Endothelial cell of umbilical vein (primary cell): ENCODE data around the gene DGAT2. TPM values are rescaled to one million over a fixed set of nuclear protein-coding genes. Genes with fewer than 3 reads are reported as not detected.

Experiments used
- BruUV-seq: library from RNA; stranded (reverse); fragments of 400-500 nt; replicated peaks from 2 replicates; lab custom pipeline; 2021; lab: Mats Ljungman, UMichigan
- CTCF ChIA-PET: fragments of 300-600, 350-600 bp; sonication (Branson Sonifier 250); formaldehyde crosslinking; loops from one replicate; lab custom pipeline; 2021; ENCODE audit warnings: antibody characterized with exemption, inconsistent platforms; lab: Charles Lee
- POLR2A ChIA-PET: fragments of 300-600, 350-600 bp; sonication (Branson Sonifier 250); formaldehyde crosslinking; loops from one replicate; lab custom pipeline; 2021; ENCODE audit warnings: antibody characterized with exemption, inconsistent platforms; lab: Charles Lee
- DNase-seq: peaks from one replicate; pipeline ENCODE4 v3.0.0-alpha.2; 2011; ENCODE audit warnings: low read depth, low spot score
- FAIRE-seq: peaks from 2 replicates; lab custom pipeline; 2011; peaks lifted over from hg19 to GRCh38; lab: Jason Lieb, UNC
- H2AFZ ChIP-seq: 2 replicates; pipeline ENCODE4 v1.6.0; 2012; ENCODE audit warnings: low read depth, low read length, control low read depth, inconsistent platforms
- H3K27ac ChIP-seq: 2 replicates; pipeline ENCODE4 v1.5.1; 2011; ENCODE audit warnings: low read depth, mild to moderate bottlenecking, control low read depth, low read length, moderate library complexity; ENCODE audit not compliant: insufficient read depth
- H3K27me3 ChIP-seq, 2 experiments: 2 replicates each; pipeline versions ENCODE4 v1.6.0 to v1.6.1; 2011; ENCODE audit warnings: low read length in 2 of 2, mixed read lengths in 1 of 2; ENCODE audit not compliant: control insufficient read depth in 2 of 2, insufficient read depth in 2 of 2
- H3K36me3 ChIP-seq, 2 experiments: 2 replicates in 1 of 2; 3 replicates in 1 of 2; pipeline ENCODE4 v1.5.1; 2011; ENCODE audit warnings: low read length in 2 of 2, mild to moderate bottlenecking in 1 of 2, moderate library complexity in 1 of 2; ENCODE audit not compliant: control insufficient read depth in 2 of 2, insufficient read depth in 2 of 2; ENCODE audit errors: extremely low read depth in 1 of 2
- H3K4me1 ChIP-seq: 3 replicates; pipeline ENCODE4 v1.5.1; 2011; ENCODE audit warnings: mild to moderate bottlenecking, low read length; ENCODE audit not compliant: control insufficient read depth, insufficient read depth; ENCODE audit errors: extremely low read depth
- H3K4me2 ChIP-seq: 2 replicates; pipeline ENCODE4 v1.6.1; 2011; ENCODE audit warnings: low read length, control low read depth, mixed read lengths; ENCODE audit not compliant: insufficient read depth
- H3K4me3 ChIP-seq, 3 experiments: fragments of 200-600 bp in 1 of 3; sonication (generic), shearing (Covaris generic) in 1 of 3; replicated peaks in 1 of 3; 2 replicates each; pipeline ENCODE4 v1.5.1; 2011 to 2016; ENCODE audit warnings: control low read depth in 3 of 3, low read length in 3 of 3, mild to moderate bottlenecking in 2 of 3, inconsistent platforms in 1 of 3, low read depth in 1 of 3, moderate library complexity in 1 of 3; ENCODE audit not compliant: insufficient read depth in 1 of 3
- H3K79me2 ChIP-seq: 2 replicates; pipeline ENCODE4 v1.6.0; 2012; ENCODE audit warnings: low read length, inconsistent platforms; ENCODE audit not compliant: control insufficient read depth, insufficient read depth
- H3K9ac ChIP-seq: replicated peaks from 2 replicates; pipeline ENCODE3; 2011; ENCODE audit warnings: low read length, control low read depth; ENCODE audit not compliant: insufficient read depth; ENCODE audit errors: extremely low read depth
- H3K9me1 ChIP-seq: replicated peaks from 3 replicates; pipeline ENCODE4 v1.6.0; 2011; ENCODE audit warnings: mild to moderate bottlenecking, low read length; ENCODE audit not compliant: control insufficient read depth, insufficient read depth; ENCODE audit errors: extremely low read depth
- H3K9me3 ChIP-seq: replicated peaks from 2 replicates; pipeline ENCODE4 v1.5.1; 2012; ENCODE audit warnings: low read length, inconsistent platforms; ENCODE audit not compliant: control insufficient read depth, insufficient read depth
- H4K20me1 ChIP-seq: replicated peaks from 2 replicates; pipeline ENCODE3; 2011; ENCODE audit warnings: mild to moderate bottlenecking, low read length; ENCODE audit not compliant: control insufficient read depth, insufficient read depth; ENCODE audit errors: extremely low read depth
- CTCF ChIP-seq, 2 donors: IDR thresholded peaks; 1 replicate in 1 of 2; 2 replicates in 1 of 2; pipeline ENCODE4 v1.5.1; 2011; ENCODE audit warnings: low read length in 2 of 2, mild to moderate bottlenecking in 2 of 2, moderate library complexity in 2 of 2, control low read depth in 1 of 2, inconsistent platforms in 1 of 2, low read depth in 1 of 2; ENCODE audit not compliant: insufficient read depth in 1 of 2; ENCODE audit errors: extremely low read depth in 1 of 2
- EZH2 ChIP-seq: IDR thresholded peaks from 2 replicates; pipeline ENCODE4 v1.6.1; 2012; ENCODE audit warnings: borderline replicate concordance, low read depth, mild to moderate bottlenecking, moderate library complexity, low read length, inconsistent platforms; ENCODE audit not compliant: severe bottlenecking
- FOS ChIP-seq: IDR thresholded peaks from 2 replicates; pipeline ENCODE4 v1.6.1; 2011; ENCODE audit warnings: mild to moderate bottlenecking, low read length, moderate library complexity, borderline replicate concordance; ENCODE audit not compliant: insufficient read depth
- GATA2 ChIP-seq: IDR thresholded peaks from 2 replicates; pipeline ENCODE4 v1.7.0; 2011; ENCODE audit warnings: low read depth, mild to moderate bottlenecking, moderate library complexity, mixed read lengths, low read length; ENCODE audit not compliant: insufficient read length, insufficient read depth
- JUN ChIP-seq: IDR thresholded peaks from 2 replicates; pipeline ENCODE4 v1.6.1; 2011; ENCODE audit warnings: borderline replicate concordance, low read depth; ENCODE audit not compliant: insufficient read length, insufficient read depth
- MAX ChIP-seq: IDR thresholded peaks from 2 replicates; pipeline ENCODE4 v1.6.1; 2011; ENCODE audit not compliant: insufficient read depth, insufficient read length
- MYC ChIP-seq: IDR thresholded peaks from one replicate; pipeline ENCODE4 v1.6.1; 2011; ENCODE audit warnings: mild to moderate bottlenecking, low read depth, low read length
- POLR2A ChIP-seq: IDR thresholded peaks from 2 replicates; pipeline ENCODE4 v1.6.1; 2012; ENCODE audit warnings: low read depth, mild to moderate bottlenecking, control low read depth, low read length
- POLR2AphosphoS5 ChIP-seq: IDR thresholded peaks from 2 replicates; pipeline ENCODE4 v1.6.1; 2012; ENCODE audit warnings: low read depth, mild to moderate bottlenecking, control low read depth, low read length, moderate library complexity; ENCODE audit not compliant: insufficient read depth
- dilution Hi-C: fragments of 300-500 bp; cut with MboI; formaldehyde crosslinking; loops from one replicate; pipeline ENCODE4 v1.15.0; 2019; ENCODE audit warnings: low sequenced_read_pairs; ENCODE audit not compliant: extremely low pct_ligation_motif_present
- intact Hi-C: fragments of 100-400 bp; cut with micrococcal nuclease; formaldehyde crosslinking; loops from one replicate; pipeline ENCODE4 v1.10.0; 2022
- polyA plus RNA-seq, 4 experiments: library from polyadenylated mRNA; depleted of rRNA in 3 of 4; stranded (reverse) in 3 of 4; unstranded in 1 of 4; fragments of >200 nt; gene quantifications; 2 replicates each; pipeline versions ENCODE4 v1.2.1 to v1.2.3, GENCODE V29; 2011 to 2012; ENCODE audit warnings: missing spikeins in 1 of 4
- total RNA-seq: library from RNA; stranded (reverse); gene quantifications from 2 replicates; pipeline ENCODE4 v1.2.3, GENCODE V29; 2021

DGAT2 gene
- total and polyA plus RNA-seq, 2 donors (not counting 3 experiments of a cell fraction or from before 2014, with no cell fraction given): 0.55 to 0.79 TPM

DNA sequence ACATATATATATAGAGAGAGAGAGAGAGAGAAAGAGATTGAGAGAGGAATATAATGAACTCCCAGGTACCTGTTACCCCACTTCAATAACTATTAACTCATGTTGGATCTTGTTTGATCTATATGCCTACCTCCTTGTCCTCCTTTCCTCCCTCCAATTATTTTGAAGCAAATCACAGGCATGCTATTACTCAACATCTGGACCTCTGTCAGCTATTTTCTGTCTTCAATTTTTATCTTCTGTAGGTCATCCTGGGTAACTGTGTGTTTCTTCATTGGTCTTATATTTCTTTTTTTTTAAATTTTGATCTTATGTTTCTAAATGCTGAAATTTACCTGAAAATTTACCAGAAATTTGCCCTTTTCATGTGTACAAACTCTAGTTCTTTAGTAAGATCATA is 71.3 kb downstream of the DGAT2 start:
- ChIA-PET CTCF (interaction anchor here (1.2 to 2.6 kb wide), 4 partner anchors 10 to 37 kb away, joined by 3 to 9 read pairs (median 7); no protein-coding TSS in a partner anchor), POLR2A (interaction anchor here (0.8 kb wide), 1 partner anchor 12 kb away, joined by 3 read pairs; no protein-coding TSS in a partner anchor)
- H3K79me2 ChIP-seq: peaks cover 87% of the 10 kb centered on the region
- FAIRE-seq (no peak), DNase-seq (no peak)
- H3K36me3 ChIP-seq: peaks cover 0 to 2% of the 10 kb centered on the region in 2 experiments
- dilution Hi-C loops: no loop called here
- no peak overlapping the region for H3K9ac ChIP-seq
- no peak for TF ChIP-seq POLR2A
- no peak for TF ChIP-seq MAX
- TF ChIP-seq EZH2: no peak
- TF ChIP-seq POLR2AphosphoS5: no peak
- TF ChIP-seq GATA2: no peak
- TF ChIP-seq JUN: no peak
- no peak for TF ChIP-seq MYC
- TF ChIP-seq CTCF (IDR thresholded peaks at IDR 0.05; ENCODE audit: extremely low read depth in 1 of 2, insufficient read depth in 1 of 2, low read depth in 1 of 2, low read length in 2 of 2): no peak
- TF ChIP-seq FOS: no peak
- no TSS peak for BruUV-seq
- no peak overlapping the region for H3K4me2 ChIP-seq
- H3K27me3 ChIP-seq: no peaks in the 10 kb centered on the region
- H2AFZ ChIP-seq: no peak overlapping the region
- intact Hi-C loops: no loop called here
- H3K9me1 ChIP-seq: no peaks in the 10 kb centered on the region
- H3K9me3 ChIP-seq: no peaks in the 10 kb centered on the region
- H4K20me1 ChIP-seq: peaks cover 2% of the 10 kb centered on the region
- peaks cover 5% of the 10 kb centered on the region for H3K4me1 ChIP-seq
- H3K4me3 ChIP-seq: no peak overlapping the region
- no peak overlapping the region for H3K27ac ChIP-seq
